ENCODE measurements around the gene SOX10.
"Not testable (repeated sequence)": the region's sequence is repeated elsewhere in the genome, so short reads cannot be mapped to it uniquely, and the experiment has no call there.

Gene SOX10

GRCh38 chr22:37976547-37976946 lies 7.8 kb downstream of the SOX10 start:
- Histone ChIP-seq H3K36me3 (ENCODE audit: control insufficient read depth in 5 of 5, insufficient read depth in 5 of 5, low read length in 5 of 5) (peaks cover 0 to 22% (median 4%) of the 10 kb centered on the region in 5 donors), H3K9ac (ENCODE audit: low read length in 5 of 5) (no peak overlapping the region)

GRCh38 chr22:37976022-37976421 lies 8.3 kb downstream of the SOX10 start:
- not testable (repeated sequence) for H3K27me3 ChIP-seq (ENCODE audit: control insufficient read depth in 5 of 5, insufficient read depth in 4 of 5, low read length in 5 of 5); H3K4me3 ChIP-seq (ENCODE audit: low read depth in 1 of 5, low read length in 5 of 5); H3K9me3 ChIP-seq (ENCODE audit: control insufficient read depth in 5 of 5, low read length in 5 of 5); H3K27ac ChIP-seq (ENCODE audit: low read depth, low read length); H3K9ac ChIP-seq (ENCODE audit: low read length in 5 of 5); H3K4me1 ChIP-seq (ENCODE audit: control insufficient read depth in 5 of 5, insufficient read depth in 5 of 5, low read length in 5 of 5)
- peaks cover 0 to 22% (median 8%) of the 10 kb centered on the region in 5 donors for H3K36me3 ChIP-seq (ENCODE audit: control insufficient read depth in 5 of 5, insufficient read depth in 5 of 5, low read length in 5 of 5)

More at GRCh38 chr22:37976547-37976946, 7.8 kb downstream of the SOX10 start:
- no peaks in the 10 kb centered on the region for H3K27me3 ChIP-seq (ENCODE audit: control insufficient read depth in 5 of 5, insufficient read depth in 4 of 5, low read length in 5 of 5)
- H3K4me1 ChIP-seq (ENCODE audit: control insufficient read depth in 5 of 5, insufficient read depth in 5 of 5, low read length in 5 of 5): peaks cover 0 to 10% (median 7%) of the 10 kb centered on the region in 5 donors
- no peak overlapping the region for H3K27ac ChIP-seq (ENCODE audit: low read depth, low read length)
- no peak overlapping the region for H3K4me3 ChIP-seq (ENCODE audit: low read depth in 1 of 5, low read length in 5 of 5)
- H3K9me3 ChIP-seq (ENCODE audit: control insufficient read depth in 5 of 5, low read length in 5 of 5): no peaks in the 10 kb centered on the region

GRCh38 chr22:37975153-37975552 lies 9.2 kb downstream of the SOX10 start:
- Histone ChIP-seq H3K4me1 (ENCODE audit: control insufficient read depth in 5 of 5, insufficient read depth in 5 of 5, low read length in 5 of 5) (no peaks in the 10 kb centered on the region), H3K4me3 (ENCODE audit: low read depth in 1 of 5, low read length in 5 of 5) (no peak overlapping the region), H3K36me3 (ENCODE audit: control insufficient read depth in 5 of 5, insufficient read depth in 5 of 5, low read length in 5 of 5) (peaks cover 0 to 19% (median 9%) of the 10 kb centered on the region in 5 donors), H3K27ac (ENCODE audit: low read depth, low read length) (no peak overlapping the region), H3K9me3 (ENCODE audit: control insufficient read depth in 5 of 5, low read length in 5 of 5) (no peaks in the 10 kb centered on the region), H3K9ac (ENCODE audit: low read length in 5 of 5) (no peak overlapping the region), H3K27me3 (ENCODE audit: control insufficient read depth in 5 of 5, insufficient read depth in 4 of 5, low read length in 5 of 5) (no peaks in the 10 kb centered on the region)

GRCh38 chr22:37973271-37974170 lies 10.8 kb downstream of the SOX10 start:
- Histone ChIP-seq H3K9ac (ENCODE audit: low read length in 5 of 5) (no peak overlapping the region), H3K4me1 (ENCODE audit: control insufficient read depth in 5 of 5, insufficient read depth in 5 of 5, low read length in 5 of 5) (no peaks in the 10 kb centered on the region), H3K4me3 (ENCODE audit: low read depth in 1 of 5, low read length in 5 of 5) (no peak overlapping the region)

GRCh38 chr22:37972527-37972926 lies 11.8 kb downstream of the SOX10 start:
- Histone ChIP-seq H3K27me3 (ENCODE audit: control insufficient read depth in 5 of 5, insufficient read depth in 4 of 5, low read length in 5 of 5) (no peaks in the 10 kb centered on the region), H3K4me3 (ENCODE audit: low read depth in 1 of 5, low read length in 5 of 5) (no peak overlapping the region), H3K9ac (ENCODE audit: low read length in 5 of 5) (peak overlapping the region in 1 of 5 donors; percentile 38), H3K9me3 (ENCODE audit: control insufficient read depth in 5 of 5, low read length in 5 of 5) (no peaks in the 10 kb centered on the region), H3K36me3 (ENCODE audit: control insufficient read depth in 5 of 5, insufficient read depth in 5 of 5, low read length in 5 of 5) (peaks cover 0 to 36% (median 21%) of the 10 kb centered on the region in 5 donors), H3K4me1 (ENCODE audit: control insufficient read depth in 5 of 5, insufficient read depth in 5 of 5, low read length in 5 of 5) (no peaks in the 10 kb centered on the region), H3K27ac (ENCODE audit: low read depth, low read length) (no peak overlapping the region)

More at GRCh38 chr22:37973271-37974170, 10.8 kb downstream of the SOX10 start:
- H3K27me3 ChIP-seq (ENCODE audit: control insufficient read depth in 5 of 5, insufficient read depth in 4 of 5, low read length in 5 of 5): no peaks in the 10 kb centered on the region
- peaks cover 0 to 29% (median 11%) of the 10 kb centered on the region in 5 donors for H3K36me3 ChIP-seq (ENCODE audit: control insufficient read depth in 5 of 5, insufficient read depth in 5 of 5, low read length in 5 of 5)
- H3K27ac ChIP-seq (ENCODE audit: low read depth, low read length): no peak overlapping the region
- H3K9me3 ChIP-seq (ENCODE audit: control insufficient read depth in 5 of 5, low read length in 5 of 5): no peaks in the 10 kb centered on the region

- H3K36me3 ChIP-seq (ENCODE audit: control insufficient read depth in 5 of 5, insufficient read depth in 5 of 5, low read length in 5 of 5): peaks cover 0 to 44% (median 29%) of the 10 kb centered on the region in 5 donors
- H3K9me3 ChIP-seq (ENCODE audit: control insufficient read depth in 5 of 5, low read length in 5 of 5): no peaks in the 10 kb centered on the region
- no peaks in the 10 kb centered on the region for H3K4me1 ChIP-seq (ENCODE audit: control insufficient read depth in 5 of 5, insufficient read depth in 5 of 5, low read length in 5 of 5)
- no peaks in the 10 kb centered on the region for H3K27me3 ChIP-seq (ENCODE audit: control insufficient read depth in 5 of 5, insufficient read depth in 4 of 5, low read length in 5 of 5)
- no peak overlapping the region for H3K9ac ChIP-seq (ENCODE audit: low read length in 5 of 5)
- H3K27ac ChIP-seq (ENCODE audit: low read depth, low read length): no peak overlapping the region
- H3K4me3 ChIP-seq (ENCODE audit: low read depth in 1 of 5, low read length in 5 of 5): no peak overlapping the region
These were observed 12.6 kb downstream of the SOX10 start for GRCh38 chr22:37971475-37972434.

- H3K9me3 ChIP-seq (ENCODE audit: control insufficient read depth in 5 of 5, low read length in 5 of 5): no peaks in the 10 kb centered on the region
- H3K4me3 ChIP-seq (ENCODE audit: low read depth in 1 of 5, low read length in 5 of 5): no peak overlapping the region
- no peaks in the 10 kb centered on the region for H3K4me1 ChIP-seq (ENCODE audit: control insufficient read depth in 5 of 5, insufficient read depth in 5 of 5, low read length in 5 of 5)
- peaks cover 0 to 48% (median 32%) of the 10 kb centered on the region in 5 donors for H3K36me3 ChIP-seq (ENCODE audit: control insufficient read depth in 5 of 5, insufficient read depth in 5 of 5, low read length in 5 of 5)
- H3K9ac ChIP-seq (ENCODE audit: low read length in 5 of 5): no peak overlapping the region
- no peaks in the 10 kb centered on the region for H3K27me3 ChIP-seq (ENCODE audit: control insufficient read depth in 5 of 5, insufficient read depth in 4 of 5, low read length in 5 of 5)
- H3K27ac ChIP-seq (ENCODE audit: low read depth, low read length): no peak overlapping the region
These were observed 13.5 kb downstream of the SOX10 start for GRCh38 chr22:37970864-37971263.

- Histone ChIP-seq H3K4me3 (ENCODE audit: low read depth in 1 of 5, low read length in 5 of 5) (no peak overlapping the region), H3K27ac (ENCODE audit: low read depth, low read length) (no peak overlapping the region), H3K9ac (ENCODE audit: low read length in 5 of 5) (no peak overlapping the region), H3K36me3 (ENCODE audit: control insufficient read depth in 5 of 5, insufficient read depth in 5 of 5, low read length in 5 of 5) (peaks cover 0 to 49% (median 29%) of the 10 kb centered on the region in 5 donors), H3K9me3 (ENCODE audit: control insufficient read depth in 5 of 5, low read length in 5 of 5) (no peaks in the 10 kb centered on the region), H3K27me3 (ENCODE audit: control insufficient read depth in 5 of 5, insufficient read depth in 4 of 5, low read length in 5 of 5) (no peaks in the 10 kb centered on the region), H3K4me1 (ENCODE audit: control insufficient read depth in 5 of 5, insufficient read depth in 5 of 5, low read length in 5 of 5) (no peaks in the 10 kb centered on the region)
These were observed 15.7 kb downstream of the SOX10 start for GRCh38 chr22:37968452-37969251.

GRCh38 chr22:37967637-37968451 lies 16.5 kb downstream of the SOX10 start:
- Histone ChIP-seq H3K9ac (ENCODE audit: low read length in 5 of 5) (no peak overlapping the region), H3K27ac (ENCODE audit: low read depth, low read length) (no peak overlapping the region), H3K9me3 (ENCODE audit: control insufficient read depth in 5 of 5, low read length in 5 of 5) (no peaks in the 10 kb centered on the region), H3K27me3 (ENCODE audit: control insufficient read depth in 5 of 5, insufficient read depth in 4 of 5, low read length in 5 of 5) (no peaks in the 10 kb centered on the region), H3K4me1 (ENCODE audit: control insufficient read depth in 5 of 5, insufficient read depth in 5 of 5, low read length in 5 of 5) (no peaks in the 10 kb centered on the region), H3K36me3 (ENCODE audit: control insufficient read depth in 5 of 5, insufficient read depth in 5 of 5, low read length in 5 of 5) (peaks cover 0 to 54% (median 32%) of the 10 kb centered on the region in 5 donors), H3K4me3 (ENCODE audit: low read depth in 1 of 5, low read length in 5 of 5) (no peak overlapping the region)

Data from subcutaneous abdominal adipose tissue (tissue), 5 donors.